GM19328 (cell line): ENCODE measurements around the gene DCLK3.

Experiments
- ATAC-seq: cut with Tn5 transposase; IDR thresholded peaks from one replicate; pipeline ENCODE4 v1.9.1; 2021; ENCODE audit warnings: mild to moderate bottlenecking, moderate library complexity; ENCODE audit not compliant: unreplicated experiment

DCLK3 gene

DNA sequence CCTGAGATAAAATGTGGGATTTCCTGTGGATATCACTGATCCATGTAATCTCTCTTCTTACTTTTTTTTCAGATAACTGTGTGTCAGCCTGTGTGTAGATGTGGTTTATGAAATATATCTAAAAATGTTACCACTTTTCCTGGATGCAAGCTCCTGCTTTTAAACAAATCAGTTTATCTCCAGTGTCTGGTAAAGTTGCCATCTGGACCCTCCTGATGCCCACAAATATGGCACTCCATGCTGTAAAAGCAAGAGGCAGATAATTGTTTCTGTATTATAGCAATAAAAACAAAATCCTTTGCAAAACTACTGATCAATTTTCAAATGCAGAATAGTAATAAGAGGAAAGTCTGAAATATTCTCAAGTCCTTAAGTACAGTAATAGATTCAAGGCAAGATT lies 7.6 kb upstream of the DCLK3 start:
- no peak for ATAC-seq

DNA sequence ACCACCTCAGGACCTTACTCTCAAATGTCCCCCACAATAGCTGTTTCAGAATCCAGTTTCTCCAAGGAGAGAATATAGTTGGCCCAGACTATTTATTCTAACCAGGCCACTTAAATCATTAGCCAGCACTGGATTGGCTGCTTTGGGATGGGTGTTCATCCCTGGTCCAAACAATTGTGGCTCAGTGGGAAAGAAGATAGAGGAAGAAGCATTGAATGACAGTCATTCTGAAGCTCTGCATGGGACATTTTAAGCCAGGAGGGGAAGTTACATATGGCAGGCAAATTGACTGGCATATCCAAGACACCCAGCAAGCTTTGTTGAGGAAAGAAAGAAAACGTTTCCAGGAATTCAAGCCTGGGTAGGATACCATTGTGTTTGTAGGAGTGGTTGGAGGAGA lies 5.6 kb upstream of the DCLK3 start:
- ATAC-seq, result no peak

DNA sequence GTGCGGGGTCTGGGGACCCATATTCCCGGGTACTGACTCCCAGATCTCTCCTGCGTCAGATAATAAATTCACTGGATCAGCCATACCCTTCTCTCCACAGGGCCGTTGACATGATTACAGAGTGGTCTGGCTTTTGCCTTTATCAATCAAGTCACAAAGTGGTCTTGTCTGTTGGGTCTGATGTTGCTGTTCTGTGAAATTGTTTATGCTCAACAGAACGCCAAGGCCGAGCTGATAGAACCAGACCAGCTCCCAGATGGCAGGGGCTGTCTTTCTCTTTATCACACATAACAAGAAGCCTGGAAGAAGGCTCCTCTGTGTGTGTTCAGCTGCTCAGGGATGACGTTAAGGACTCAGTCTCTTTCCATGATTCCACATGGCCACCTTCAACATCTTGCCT lies 751 bp upstream of the DCLK3 start:
- ATAC-seq, result no peak

DNA sequence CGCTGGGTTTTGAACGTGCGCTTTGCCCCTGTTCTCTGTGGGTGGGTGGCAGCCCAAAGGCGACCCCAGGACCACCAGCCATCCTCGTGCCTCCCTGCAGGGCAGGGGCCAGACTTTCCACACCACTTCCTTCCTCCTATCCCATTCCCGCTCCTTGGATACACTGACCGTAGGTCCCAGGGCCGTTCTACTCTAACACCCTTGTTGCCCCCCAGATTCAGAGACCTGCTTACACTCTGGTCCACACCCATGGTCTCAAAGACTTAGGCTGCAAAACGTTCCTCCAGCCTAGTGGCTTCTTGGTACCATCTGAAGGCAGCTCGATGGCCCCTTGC lies 318 bp upstream of the DCLK3 start:
- no peak for ATAC-seq

- ATAC-seq, result no peak
These were observed 1.2 kb downstream of the DCLK3 start for GRCh38 chr3:36762918-36763849.

- ATAC-seq, result no peak
These were observed 2.6 kb downstream of the DCLK3 start for GRCh38 chr3:36761779-36762178.

GRCh38 chr3:36756269-36756668 lies 8.1 kb downstream of the DCLK3 start:
- no peak for ATAC-seq

- ATAC-seq, result no peak
These were observed 13.0 kb downstream of the DCLK3 start for GRCh38 chr3:36751326-36751725.

- ATAC-seq, result no peak
These were observed 13.6 kb downstream of the DCLK3 start for GRCh38 chr3:36750737-36751136.

DNA sequence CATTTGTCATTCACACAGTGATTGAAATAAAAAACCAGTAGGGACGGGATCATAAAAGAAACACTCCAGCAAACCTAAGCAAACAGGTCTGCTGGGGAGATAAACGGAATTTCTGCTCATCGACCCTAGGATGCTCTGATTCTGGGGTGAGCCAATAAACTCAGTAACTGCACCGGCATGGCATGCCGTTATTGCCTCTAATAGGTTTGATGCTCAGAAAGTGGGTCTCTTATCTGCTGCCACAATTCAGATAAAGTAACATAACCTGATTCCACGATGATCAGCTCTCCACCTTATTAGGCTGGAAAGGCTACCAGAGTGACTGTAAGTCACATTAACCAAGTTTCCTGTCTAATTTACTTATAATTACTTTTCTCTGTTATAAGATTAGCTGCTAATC lies 19.6 kb downstream of the DCLK3 start:
- ATAC-seq, result no peak

DNA sequence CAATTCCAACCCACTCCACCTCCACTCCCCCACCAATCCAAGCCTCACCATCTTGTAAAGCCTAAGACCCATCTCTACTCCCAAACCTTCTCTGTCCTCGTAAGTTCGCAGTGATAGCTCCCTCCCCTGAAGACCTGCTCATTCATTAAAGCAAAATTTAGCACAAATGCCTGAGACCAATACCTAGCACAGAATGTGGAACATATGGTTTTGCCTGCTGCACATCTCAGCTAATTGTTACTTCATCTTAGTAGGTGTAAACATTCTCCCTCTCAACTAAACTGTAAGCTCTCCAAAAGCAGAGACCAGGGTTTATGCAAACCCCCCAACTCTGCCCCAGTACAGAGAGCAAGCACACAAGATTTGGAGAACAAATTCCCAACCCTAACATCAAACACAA lies 20.5 kb downstream of the DCLK3 start:
- ATAC-seq, result no peak

GRCh38 chr3:36741285-36741684 lies 23.1 kb downstream of the DCLK3 start:
- no peak for ATAC-seq

- ATAC-seq, result no peak
These were observed 23.6 kb downstream of the DCLK3 start for GRCh38 chr3:36740787-36741186.

- no peak for ATAC-seq
These were observed 25.7 kb downstream of the DCLK3 start for GRCh38 chr3:36738702-36739101.

DNA sequence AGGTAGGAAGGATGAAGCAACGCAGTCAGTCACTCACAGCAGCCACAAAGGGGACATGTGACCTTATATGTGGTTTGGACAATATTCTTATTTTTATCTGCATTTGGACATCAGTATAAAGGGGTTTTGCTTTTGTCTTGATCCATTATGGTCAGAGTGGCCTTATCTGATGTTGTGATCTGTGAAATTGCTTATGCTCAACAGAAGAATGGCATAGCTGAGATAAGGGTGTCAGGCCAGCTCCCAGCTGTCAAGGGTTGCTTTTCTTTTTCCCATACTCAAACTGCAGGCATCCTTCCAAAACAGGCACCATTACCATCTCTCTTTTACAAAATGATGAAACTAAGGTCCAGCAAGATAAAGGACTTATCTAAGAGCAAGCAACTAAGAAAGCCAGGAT lies 28.1 kb downstream of the DCLK3 start:
- no peak for ATAC-seq

- ATAC-seq, result no peak
These were observed 29.6 kb downstream of the DCLK3 start for GRCh38 chr3:36734742-36735141.

- ATAC-seq, result no peak
These were observed 30.6 kb downstream of the DCLK3 start for GRCh38 chr3:36733723-36734122.

DNA sequence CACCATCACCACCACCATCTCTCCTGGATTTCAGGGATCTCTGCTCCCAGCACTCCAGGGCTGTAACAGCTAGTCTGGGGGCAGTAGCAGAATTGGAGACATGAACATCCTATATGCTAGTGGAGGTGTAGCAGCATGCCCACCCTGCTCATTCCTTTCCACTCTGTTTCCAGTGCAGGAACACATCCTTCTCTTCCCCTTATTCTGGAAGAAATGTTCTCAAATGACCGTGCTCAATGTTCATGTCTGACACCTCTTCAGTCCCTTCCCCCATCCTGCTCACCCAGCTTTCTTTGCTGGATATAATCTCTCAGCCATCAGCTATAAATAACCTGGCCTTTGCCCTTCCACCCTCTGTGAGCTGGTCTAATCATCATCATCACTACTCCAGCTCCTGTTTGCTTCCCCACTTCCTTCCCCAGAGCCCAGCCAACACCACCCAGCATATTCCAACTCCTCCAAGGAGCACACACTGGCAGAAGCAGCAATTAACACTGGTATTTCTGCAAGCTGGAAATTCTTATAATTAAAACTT lies 31.1 kb downstream of the DCLK3 start:
- no peak for ATAC-seq

DNA sequence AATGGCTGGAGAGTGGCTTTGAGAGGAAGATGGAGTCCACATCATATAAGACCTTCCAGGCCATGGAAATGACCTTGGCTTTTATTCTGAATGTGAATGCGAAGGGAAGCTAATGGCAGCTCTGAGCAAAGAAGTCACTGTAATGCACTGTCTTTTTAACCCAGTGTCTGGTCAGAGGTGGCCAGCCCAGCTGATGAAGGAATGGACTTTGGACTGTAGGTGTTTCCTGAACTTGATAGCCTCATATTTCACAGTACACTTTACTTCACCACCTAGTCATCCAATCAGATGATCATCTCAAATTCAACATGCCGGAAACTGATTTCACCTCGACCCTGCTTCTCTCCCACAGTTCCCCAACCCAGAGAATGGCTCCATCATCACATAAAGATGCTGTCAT lies 33.4 kb downstream of the DCLK3 start:
- ATAC-seq, result no peak

GRCh38 chr3:36729204-36730056 lies 34.9 kb downstream of the DCLK3 start:
- no peak for ATAC-seq

GRCh38 chr3:36714343-36715086 lies 49.8 kb downstream of the DCLK3 start:
- ATAC-seq, result no peak
